Panc1 (cell line): ENCODE measurements around the gene CFP. TPM values are rescaled to one million over a fixed set of nuclear protein-coding genes. Genes with fewer than 3 reads are reported as not detected.

Experiments used
- ATAC-seq: fragments of 200-7000 bp; cut with Tn5 transposase; 2 replicates; pipeline ENCODE4 v1.9.1; 2020; ENCODE audit warnings: mild to moderate bottlenecking, moderate library complexity
- BruUV-seq: library from RNA; stranded (reverse); fragments of 400-500 nt; replicated peaks from 2 replicates; lab custom pipeline; 2021; lab: Mats Ljungman, UMichigan
- CTCF ChIA-PET: fragments of 300-600 bp; sonication (Branson Sonifier 250); formaldehyde crosslinking; loops from one replicate; lab custom pipeline; 2022; ENCODE audit warnings: antibody characterized with exemption; lab: Charles Lee
- POLR2A ChIA-PET: fragments of 300-600 bp; sonication (Branson Sonifier 250); formaldehyde crosslinking; loops from one replicate; lab custom pipeline; 2022; ENCODE audit warnings: antibody characterized with exemption; lab: Charles Lee
- DNase-seq: peaks from one replicate; pipeline ENCODE4 v3.0.0-alpha.2; 2010; ENCODE audit warnings: low read depth, low spot score
- H3K27ac ChIP-seq: 2 replicates; pipeline ENCODE4 v1.5.1; 2011; ENCODE audit warnings: mild to moderate bottlenecking, low read length, inconsistent platforms
- H3K27me3 ChIP-seq: fragments of 200-500 bp; sonication (Bioruptor generic); 2 replicates; pipeline ENCODE4 v1.6.0; 2014; ENCODE audit warnings: low read length, inconsistent platforms; ENCODE audit not compliant: control insufficient read depth, insufficient read depth
- H3K36me3 ChIP-seq: fragments of 200-500 bp; sonication (Bioruptor generic); 2 replicates; pipeline ENCODE4 v1.5.1; 2014; ENCODE audit warnings: inconsistent platforms, mild to moderate bottlenecking, low read length, moderate library complexity; ENCODE audit not compliant: control insufficient read depth, insufficient read depth
- H3K4me1 ChIP-seq: 2 replicates; pipeline ENCODE4 v1.5.1; 2011; ENCODE audit warnings: inconsistent platforms, mild to moderate bottlenecking, low read length, moderate library complexity; ENCODE audit not compliant: control insufficient read depth, insufficient read depth
- H3K4me3 ChIP-seq, 2 experiments: 2 replicates each; pipeline ENCODE4 v1.5.1; 2011 to 2012; ENCODE audit warnings: low read depth in 2 of 2, low read length in 2 of 2, mild to moderate bottlenecking in 2 of 2, inconsistent platforms in 1 of 2, moderate library complexity in 1 of 2
- H3K9me3 ChIP-seq: fragments of 200-500 bp; sonication (Bioruptor generic); 2 replicates; pipeline ENCODE4 v1.5.1; 2014; ENCODE audit warnings: low read depth, mild to moderate bottlenecking, inconsistent platforms, low read length, moderate library complexity; ENCODE audit not compliant: control insufficient read depth, insufficient read depth
- CTCF ChIP-seq: fragments of 450-650 bp; IDR thresholded peaks from 2 replicates; pipeline ENCODE4 v1.5.1; 2017; ENCODE audit warnings: mild to moderate bottlenecking
- POLR2AphosphoS5 ChIP-seq: IDR thresholded peaks from 2 replicates; pipeline ENCODE4 v1.6.1; 2012; ENCODE audit warnings: mild to moderate bottlenecking, low read depth, low read length, moderate library complexity
- SIN3A ChIP-seq: IDR thresholded peaks from 2 replicates; pipeline ENCODE4 v1.6.1; 2012; ENCODE audit warnings: low read depth, mild to moderate bottlenecking, low read length, moderate library complexity, borderline replicate concordance; ENCODE audit not compliant: insufficient read depth
- TCF7L2 ChIP-seq: IDR thresholded peaks from 2 replicates; pipeline ENCODE4 v1.6.1; 2011; ENCODE audit warnings: mild to moderate bottlenecking, low read depth, low read length, inconsistent platforms
- in situ Hi-C: cut with HindIII; loops from 2 replicates; pipeline ENCODE4 v1.10.0; 2016; ENCODE audit warnings: low sequenced_read_pairs, low pct_unique_long_range_greater_than_20kb
- intact Hi-C: fragments of 100-400 bp; cut with micrococcal nuclease; formaldehyde crosslinking; loops from one replicate; pipeline ENCODE4 v1.10.0; 2022; ENCODE audit not compliant: unreplicated experiment
- total RNA-seq: library from RNA; stranded (reverse); gene quantifications from one replicate; pipeline ENCODE4 v1.2.1, GENCODE V29; 2021; ENCODE audit not compliant: unreplicated experiment
- TF ChIP-seq, protein P1 (sequence below), 2 experiments: IDR thresholded peaks; 2 replicates each; pipeline ENCODE4 v1.6.1; 2011 to 2012; ENCODE audit warnings: low read depth in 2 of 2, control low read depth in 1 of 2, low read length in 1 of 2, mild to moderate bottlenecking in 1 of 2, moderate library complexity in 1 of 2; ENCODE audit not compliant: insufficient read depth in 1 of 2

Gene CFP
- total RNA-seq, 1 experiment from 2014 or later, result 0.59 TPM

GRCh38 chrX:47633689-47634590 is 4.2 kb upstream of the CFP start:
- Histone ChIP-seq H3K4me1 (no peaks in the 10 kb centered on the region; the same call in 1 of the 2 replicates), H3K4me3 (no peak overlapping the region), H3K9me3 (no peaks in the 10 kb centered on the region), H3K36me3 (no peaks in the 10 kb centered on the region), H3K27me3 (no peaks in the 10 kb centered on the region), H3K27ac (no peak overlapping the region)
- in situ Hi-C loops (no loop called here), intact Hi-C loops (no loop called here)
- DNase-seq (no peak), ATAC-seq (no peak)
- BruUV-seq, result no TSS peak
- TF ChIP-seq SIN3A (no peak), POLR2AphosphoS5 (no peak), TCF7L2 (no peak), CTCF (no peak)
- TF ChIP-seq, protein P1, sequence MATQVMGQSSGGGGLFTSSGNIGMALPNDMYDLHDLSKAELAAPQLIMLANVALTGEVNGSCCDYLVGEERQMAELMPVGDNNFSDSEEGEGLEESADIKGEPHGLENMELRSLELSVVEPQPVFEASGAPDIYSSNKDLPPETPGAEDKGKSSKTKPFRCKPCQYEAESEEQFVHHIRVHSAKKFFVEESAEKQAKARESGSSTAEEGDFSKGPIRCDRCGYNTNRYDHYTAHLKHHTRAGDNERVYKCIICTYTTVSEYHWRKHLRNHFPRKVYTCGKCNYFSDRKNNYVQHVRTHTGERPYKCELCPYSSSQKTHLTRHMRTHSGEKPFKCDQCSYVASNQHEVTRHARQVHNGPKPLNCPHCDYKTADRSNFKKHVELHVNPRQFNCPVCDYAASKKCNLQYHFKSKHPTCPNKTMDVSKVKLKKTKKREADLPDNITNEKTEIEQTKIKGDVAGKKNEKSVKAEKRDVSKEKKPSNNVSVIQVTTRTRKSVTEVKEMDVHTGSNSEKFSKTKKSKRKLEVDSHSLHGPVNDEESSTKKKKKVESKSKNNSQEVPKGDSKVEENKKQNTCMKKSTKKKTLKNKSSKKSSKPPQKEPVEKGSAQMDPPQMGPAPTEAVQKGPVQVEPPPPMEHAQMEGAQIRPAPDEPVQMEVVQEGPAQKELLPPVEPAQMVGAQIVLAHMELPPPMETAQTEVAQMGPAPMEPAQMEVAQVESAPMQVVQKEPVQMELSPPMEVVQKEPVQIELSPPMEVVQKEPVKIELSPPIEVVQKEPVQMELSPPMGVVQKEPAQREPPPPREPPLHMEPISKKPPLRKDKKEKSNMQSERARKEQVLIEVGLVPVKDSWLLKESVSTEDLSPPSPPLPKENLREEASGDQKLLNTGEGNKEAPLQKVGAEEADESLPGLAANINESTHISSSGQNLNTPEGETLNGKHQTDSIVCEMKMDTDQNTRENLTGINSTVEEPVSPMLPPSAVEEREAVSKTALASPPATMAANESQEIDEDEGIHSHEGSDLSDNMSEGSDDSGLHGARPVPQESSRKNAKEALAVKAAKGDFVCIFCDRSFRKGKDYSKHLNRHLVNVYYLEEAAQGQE (IDR thresholded peaks at IDR 0.05; ENCODE audit: insufficient read depth in 1 of 2, low read depth in 2 of 2, low read length in 1 of 2), result no peak
- ChIA-PET CTCF (no interaction called here), POLR2A (interaction anchor here (0.6 kb wide), 1 partner anchor 36 kb away, joined by 7 read pairs; no protein-coding TSS in a partner anchor)

DNA sequence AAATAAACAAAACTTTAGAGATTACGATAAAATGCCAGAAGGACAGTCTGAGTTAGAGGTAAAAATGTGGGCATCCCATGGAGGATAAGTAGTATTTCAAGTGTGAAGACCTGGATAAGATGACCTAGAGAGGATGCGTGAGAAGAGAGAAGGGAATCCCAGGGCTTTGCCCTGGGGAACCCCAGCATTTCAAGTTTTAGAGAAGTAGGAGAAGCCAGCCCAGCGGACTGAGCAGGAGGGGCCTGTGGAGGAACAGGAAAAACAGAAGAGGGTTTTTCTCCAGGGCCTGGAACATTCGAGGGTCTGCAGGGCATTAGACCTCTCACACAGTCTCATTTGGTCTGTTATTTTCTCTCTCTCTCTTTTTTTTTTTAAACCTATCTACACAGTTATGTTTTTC is 2.9 kb upstream of the CFP start:
- in situ Hi-C loops, result no loop called here
- ChIA-PET POLR2A (no interaction called here), CTCF (no interaction called here)
- H3K36me3 ChIP-seq, result no peaks in the 10 kb centered on the region
- BruUV-seq, result no TSS peak
- ATAC-seq, result no peak
- no peaks in the 10 kb centered on the region; the same call in 1 of the 2 replicates for H3K4me1 ChIP-seq
- no peak overlapping the region for H3K4me3 ChIP-seq
- intact Hi-C loops, result no loop called here
- no peaks in the 10 kb centered on the region for H3K27me3 ChIP-seq
- TF ChIP-seq TCF7L2 (no peak), CTCF (no peak), POLR2AphosphoS5 (no peak), SIN3A (no peak)
- TF ChIP-seq, protein P1 (IDR thresholded peaks at IDR 0.05; ENCODE audit: insufficient read depth in 1 of 2, low read depth in 2 of 2, low read length in 1 of 2), result no peak
- H3K27ac ChIP-seq, result no peak overlapping the region
- DNase-seq, result no peak
- no peaks in the 10 kb centered on the region for H3K9me3 ChIP-seq
